HG03060 (cell line): ENCODE results near the gene SEPTIN8.

ENCODE experiments used
- ATAC-seq: cut with Tn5 transposase; IDR thresholded peaks from one replicate; pipeline ENCODE4 v1.9.1; 2021; ENCODE audit warnings: low read depth, moderate number of reproducible peaks; ENCODE audit not compliant: unreplicated experiment

The SEPTIN8 gene

DNA sequence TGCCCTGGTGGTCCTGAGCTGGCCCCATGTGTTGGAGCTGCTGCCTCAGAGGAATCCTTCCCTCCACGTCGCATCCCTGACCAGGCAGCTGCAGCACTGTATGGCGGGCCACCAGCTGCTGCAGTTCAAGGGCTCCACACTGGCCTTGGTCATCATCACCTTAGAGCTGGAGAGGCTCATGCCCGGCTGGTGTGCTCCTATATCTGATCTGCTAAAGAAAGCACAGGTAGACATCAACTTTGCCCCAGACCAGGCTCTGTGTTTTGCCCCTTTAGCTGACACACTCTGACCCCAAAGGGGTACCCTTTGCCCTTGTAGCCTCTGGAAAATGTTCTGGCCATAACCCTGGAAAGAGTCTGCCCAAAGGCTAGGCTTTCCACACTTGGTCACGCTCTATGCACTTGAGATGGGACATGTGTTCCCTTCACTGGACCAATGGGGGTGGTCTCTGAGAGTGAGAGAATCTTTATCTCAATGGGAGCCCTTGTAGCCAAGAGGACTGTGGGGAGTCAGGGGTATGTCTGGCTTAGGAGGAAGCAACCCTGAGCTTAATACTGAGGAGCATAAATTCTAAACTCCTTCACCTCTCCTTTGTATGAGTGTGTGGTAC, 25.0 kb downstream of the SEPTIN8 start:
- no peak for ATAC-seq

DNA sequence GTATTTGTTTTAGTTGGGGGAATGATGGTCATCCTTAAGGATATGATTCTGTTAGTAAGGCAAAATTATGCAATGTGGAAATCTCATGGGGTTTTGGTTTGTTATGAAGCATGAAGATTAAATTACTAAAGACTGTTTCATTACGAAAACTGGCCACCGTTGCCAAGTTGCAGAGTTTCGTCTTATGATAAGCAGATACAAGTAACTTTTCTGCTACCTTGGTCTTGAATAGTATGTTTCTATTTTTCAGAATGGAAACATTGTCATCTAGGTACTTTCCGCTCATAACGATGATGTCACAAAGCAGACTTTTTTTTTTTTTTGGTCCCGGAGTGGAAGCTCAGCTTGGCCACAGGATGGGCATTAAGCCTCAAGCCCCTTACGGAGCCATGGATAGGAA, 25.6 kb downstream of the SEPTIN8 start:
- ATAC-seq: peak; percentile 43

DNA sequence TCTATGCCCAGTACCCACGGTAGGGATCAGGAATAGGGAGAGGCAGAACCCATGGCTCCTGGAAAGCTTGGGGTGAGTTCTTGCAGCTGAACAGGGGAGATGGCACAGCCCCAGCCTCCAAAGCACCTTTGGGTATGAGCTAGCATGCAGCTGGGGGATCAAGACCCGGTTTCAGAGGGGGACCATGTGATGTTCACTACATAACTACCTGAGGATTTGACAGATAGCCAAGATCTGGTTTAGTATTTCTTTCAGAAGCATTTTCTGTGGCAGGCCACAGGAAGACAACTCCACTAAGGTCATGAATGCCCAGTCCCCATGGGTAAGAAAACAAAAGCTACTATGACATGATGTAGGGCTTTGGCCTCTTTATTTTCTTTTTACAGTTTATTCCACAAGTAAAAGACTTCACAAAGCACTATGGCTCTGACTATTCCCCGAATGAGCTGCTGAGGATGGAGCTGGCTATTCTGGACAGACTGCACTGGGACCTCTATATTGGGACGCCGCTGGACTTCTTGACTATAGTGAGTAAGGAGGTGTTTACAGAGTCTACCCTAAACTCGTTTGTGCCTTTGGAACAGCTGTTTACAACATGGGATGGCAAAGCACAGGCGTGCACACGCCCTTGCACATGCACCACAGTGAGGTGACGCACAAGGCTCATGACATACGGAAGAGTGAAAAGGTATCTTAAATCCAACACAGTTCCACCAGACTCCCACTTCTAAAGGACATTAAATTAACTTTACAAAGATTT, 26.4 kb downstream of the SEPTIN8 start:
- no peak for ATAC-seq

DNA sequence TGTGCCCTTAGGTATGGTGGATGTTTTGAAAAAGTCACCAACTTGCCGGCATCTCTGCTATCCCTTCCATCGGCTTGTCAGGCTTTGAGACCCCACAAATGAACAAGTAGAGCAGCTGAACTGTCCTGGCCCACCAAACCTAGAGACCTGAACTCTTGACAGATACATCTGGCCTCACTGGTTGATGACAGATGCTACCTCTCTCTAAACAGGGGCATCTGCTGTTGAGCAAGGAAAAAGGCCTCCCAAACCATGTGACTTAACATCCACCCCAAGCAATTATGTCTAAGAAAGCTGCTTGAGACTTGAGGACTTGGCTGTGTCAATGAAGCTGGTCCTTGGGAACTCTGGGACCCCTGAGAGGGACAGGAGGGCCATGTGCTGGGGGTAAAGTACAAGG, 27.5 kb downstream of the SEPTIN8 start:
- ATAC-seq: no peak

DNA sequence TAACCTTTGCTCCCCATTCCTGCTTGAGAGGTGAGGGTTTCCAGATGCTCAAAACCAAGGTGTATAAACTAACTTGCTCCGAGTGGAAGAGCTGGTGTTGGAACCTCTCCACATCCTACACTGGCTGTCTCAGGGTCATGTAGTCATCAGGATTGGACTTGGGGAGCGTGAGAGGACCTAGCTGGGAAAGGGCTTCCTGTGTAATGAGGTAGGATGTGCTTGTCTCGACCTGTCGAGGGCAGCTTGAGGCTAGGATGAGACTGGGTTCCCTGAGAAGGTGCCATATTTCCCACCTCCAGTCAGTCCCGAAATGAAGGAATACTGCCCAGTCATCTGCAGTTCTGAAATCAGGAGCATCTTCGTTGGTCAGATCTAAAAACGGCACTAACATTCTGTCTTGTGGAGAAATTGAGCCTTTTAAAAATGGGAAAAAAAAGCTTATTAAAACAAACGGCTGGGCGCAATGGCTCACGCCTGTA, 28.5 kb downstream of the SEPTIN8 start:
- no peak for ATAC-seq

DNA sequence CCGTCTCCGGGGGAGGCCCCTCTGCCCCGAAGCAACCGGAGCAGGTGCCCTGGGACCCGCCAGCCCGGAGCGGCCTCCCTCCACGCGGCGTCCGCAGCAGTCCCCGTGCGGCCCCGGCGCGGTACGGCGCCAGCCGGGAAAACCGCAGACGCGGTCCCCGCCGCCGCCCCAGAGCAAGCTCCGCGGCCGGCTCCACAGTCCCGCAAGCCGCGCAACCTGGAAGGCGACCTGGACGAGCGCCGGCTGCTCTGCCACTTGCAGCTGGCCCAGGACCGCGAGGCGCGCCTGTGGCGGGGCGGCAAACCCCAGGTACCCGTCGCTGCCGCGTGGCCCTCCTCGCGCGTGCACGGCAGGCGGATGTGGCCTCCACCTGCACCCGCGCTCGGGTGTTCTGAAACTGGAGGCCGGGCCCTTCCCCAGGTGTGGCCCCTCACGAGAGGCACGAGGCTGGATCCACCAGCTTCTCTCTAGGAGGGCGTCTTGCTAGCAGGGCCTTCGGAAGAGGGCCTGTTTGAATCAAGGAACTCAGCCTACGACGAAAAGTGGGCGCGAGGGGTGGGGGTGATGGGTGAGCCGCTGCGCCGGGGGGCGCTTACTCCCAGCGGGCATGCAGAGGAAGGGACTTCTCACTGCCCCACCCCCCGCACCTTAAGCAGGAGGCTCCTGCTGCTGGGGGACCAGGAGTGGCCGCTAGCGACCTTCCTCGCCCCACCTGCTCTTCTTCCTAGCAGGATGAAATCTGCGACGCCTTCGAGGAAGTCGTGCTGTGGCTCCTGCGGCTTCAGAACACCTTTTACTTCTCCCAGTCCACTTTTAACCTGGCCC, 29.2 kb downstream of the SEPTIN8 start:
- no peak for ATAC-seq

DNA sequence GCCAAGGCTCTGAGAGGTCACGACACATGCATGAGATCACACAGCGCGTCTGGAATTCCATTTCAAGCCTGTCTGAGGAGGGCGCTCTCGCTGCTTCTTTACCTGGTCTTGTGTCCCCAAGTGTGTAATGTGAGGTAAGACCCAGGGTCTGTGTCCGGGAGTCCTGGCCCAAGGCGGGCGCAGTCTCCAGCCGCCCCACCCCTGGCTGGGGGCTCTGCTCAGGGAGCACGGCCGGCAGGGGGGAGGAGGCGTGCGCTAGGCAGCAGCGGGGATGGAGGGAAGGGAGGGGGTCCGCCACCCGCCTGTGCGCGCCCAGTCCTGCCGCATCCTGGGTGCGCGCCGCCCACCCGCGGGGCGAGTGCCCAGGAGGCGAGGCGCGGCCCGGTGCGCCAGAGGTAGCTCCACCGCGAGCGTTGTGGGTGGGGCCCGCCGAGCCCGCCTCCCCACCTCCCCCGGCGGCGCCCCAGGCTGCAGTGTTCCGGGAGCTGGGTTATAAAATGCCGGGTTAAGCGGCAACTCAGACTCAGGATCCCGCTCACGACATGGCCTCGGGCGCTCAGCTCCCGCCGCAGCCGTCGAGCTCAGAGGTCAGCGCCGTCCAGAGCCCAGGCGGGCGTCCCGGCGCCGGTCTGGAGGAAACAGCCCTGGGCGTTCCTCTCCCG, 30.0 kb downstream of the SEPTIN8 start, which contains the start of gene CCNI2:
TSS of gene CCNI2 (plus strand) at position 473 of the 662 bp plus-strand sequence. CDS start at position 543, 70 bp downstream.
- ATAC-seq: no peak

DNA sequence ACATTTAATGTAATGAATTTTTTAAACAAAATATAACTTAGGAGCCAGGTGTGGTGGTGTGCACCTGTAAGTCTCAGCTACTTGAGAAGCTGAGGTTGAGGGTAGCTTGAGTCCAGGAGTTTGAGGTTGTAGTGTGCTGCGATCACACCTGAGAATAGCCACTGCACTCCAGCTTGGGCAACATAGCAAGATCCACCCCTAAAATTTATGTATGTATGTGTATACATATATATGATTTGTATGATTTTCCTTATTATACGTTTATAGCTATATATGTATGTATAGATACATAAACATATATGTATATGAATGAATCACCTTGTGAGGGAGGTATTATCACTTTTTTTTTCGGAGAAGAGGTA, 30.5 kb downstream of the SEPTIN8 start:
- ATAC-seq: no peak

DNA sequence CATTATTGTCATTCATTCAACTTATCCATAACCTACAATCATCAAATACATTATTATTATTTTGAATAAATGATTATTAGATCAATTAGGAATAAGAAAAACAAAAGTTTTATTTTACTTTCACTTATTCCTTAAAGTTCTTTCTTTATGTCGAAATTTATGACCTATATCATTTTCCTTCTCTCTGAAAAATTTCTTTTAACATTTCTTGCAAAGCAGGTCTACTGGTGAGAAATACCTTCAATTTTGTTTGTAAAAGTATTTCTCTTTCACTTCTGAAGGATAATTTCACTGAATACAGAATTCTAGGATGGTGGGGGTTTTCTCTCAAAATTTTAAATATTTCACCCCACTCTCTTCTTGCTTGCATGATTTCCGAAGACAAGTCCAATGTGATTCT, 32.4 kb downstream of the SEPTIN8 start:
- no peak for ATAC-seq

DNA sequence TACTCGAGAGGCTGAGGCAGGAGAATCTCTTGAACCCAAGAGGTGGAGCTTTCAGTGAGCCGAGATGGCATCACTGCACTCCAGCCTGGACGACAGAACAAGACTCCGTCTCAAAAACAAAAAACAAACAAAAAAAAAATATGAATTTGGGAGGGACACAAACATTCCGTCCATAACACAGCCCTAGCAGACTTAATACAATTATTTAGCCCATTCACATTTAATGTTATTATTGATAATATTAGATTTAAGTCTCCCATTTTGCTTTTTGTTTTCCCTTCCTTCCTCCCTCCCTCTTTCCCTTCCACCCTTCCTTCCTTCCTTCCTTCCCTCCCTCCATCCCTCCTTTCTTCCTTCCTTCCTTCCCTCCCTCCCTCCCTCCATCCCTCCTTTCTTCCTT, 34.4 kb downstream of the SEPTIN8 start:
- ATAC-seq: no peak

DNA sequence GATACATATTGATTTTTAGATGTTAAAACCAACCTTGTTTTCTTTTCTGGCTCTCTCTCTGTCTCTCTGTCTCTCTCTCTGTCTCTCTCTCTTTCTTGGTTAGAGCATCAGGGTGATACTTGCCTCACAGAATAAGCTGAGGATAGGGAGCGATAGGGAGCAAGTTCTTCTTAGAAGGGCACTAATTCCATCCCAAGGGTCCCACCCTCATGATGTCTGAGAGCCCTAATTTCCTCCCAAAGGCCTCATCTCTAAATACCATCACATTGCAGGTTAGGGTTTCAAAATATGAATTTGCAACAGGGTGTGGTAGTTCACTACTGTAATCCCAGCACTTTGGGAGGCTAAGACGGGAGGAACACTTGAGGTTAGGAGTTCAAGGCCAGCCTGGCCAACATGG, 34.9 kb downstream of the SEPTIN8 start:
- ATAC-seq: no peak

DNA sequence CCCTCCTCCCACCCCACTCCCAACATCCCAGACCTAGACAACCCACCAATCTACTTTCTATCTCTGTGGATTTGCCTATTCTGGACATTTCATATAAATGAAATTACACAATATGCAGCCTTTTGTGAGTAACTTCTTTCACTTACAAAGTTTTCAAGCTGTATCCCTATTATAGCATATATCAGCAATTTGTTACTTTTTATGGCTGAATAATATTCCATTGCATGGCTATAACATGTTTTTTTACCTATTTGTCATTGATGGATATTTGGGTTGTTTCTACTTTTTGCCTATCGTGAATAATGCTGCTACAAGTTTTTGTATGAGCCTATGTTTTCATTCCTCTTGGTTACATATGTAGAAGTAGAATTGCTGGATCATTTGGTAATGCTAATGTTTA, 37.8 kb downstream of the SEPTIN8 start:
- ATAC-seq: no peak

DNA sequence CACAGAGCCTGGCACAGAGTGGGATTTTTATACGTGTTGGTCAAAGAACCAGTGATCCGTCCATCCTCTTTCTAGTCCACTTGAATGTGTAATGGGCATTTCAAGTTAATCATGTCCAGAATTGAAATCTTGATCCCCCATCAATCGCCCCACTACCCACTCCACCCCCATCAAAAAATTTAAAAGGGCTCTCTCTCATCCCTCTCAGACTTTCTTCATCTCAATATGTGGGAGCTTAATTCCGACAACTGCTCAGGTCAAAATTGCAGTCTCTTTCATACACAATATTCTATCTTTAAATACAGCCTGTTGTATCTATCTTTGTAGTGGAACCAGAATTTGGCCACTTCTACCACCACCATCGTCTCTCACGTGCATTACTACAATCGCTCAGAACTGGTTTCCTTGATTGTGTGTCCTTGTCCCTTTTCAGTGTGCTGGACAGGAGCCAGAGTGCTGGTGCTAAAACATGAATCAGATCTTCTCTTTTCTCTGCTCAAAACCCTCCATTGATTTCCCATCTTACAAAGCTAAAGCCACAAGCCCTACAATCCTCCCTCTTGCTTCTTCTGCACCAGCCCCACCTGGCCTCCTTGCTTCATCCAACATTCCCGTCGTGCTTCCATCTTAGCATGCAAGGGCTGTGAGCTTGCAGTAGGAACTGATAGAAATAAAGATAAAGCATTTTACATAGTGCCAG, 38.9 kb downstream of the SEPTIN8 start:
- ATAC-seq: no peak

DNA sequence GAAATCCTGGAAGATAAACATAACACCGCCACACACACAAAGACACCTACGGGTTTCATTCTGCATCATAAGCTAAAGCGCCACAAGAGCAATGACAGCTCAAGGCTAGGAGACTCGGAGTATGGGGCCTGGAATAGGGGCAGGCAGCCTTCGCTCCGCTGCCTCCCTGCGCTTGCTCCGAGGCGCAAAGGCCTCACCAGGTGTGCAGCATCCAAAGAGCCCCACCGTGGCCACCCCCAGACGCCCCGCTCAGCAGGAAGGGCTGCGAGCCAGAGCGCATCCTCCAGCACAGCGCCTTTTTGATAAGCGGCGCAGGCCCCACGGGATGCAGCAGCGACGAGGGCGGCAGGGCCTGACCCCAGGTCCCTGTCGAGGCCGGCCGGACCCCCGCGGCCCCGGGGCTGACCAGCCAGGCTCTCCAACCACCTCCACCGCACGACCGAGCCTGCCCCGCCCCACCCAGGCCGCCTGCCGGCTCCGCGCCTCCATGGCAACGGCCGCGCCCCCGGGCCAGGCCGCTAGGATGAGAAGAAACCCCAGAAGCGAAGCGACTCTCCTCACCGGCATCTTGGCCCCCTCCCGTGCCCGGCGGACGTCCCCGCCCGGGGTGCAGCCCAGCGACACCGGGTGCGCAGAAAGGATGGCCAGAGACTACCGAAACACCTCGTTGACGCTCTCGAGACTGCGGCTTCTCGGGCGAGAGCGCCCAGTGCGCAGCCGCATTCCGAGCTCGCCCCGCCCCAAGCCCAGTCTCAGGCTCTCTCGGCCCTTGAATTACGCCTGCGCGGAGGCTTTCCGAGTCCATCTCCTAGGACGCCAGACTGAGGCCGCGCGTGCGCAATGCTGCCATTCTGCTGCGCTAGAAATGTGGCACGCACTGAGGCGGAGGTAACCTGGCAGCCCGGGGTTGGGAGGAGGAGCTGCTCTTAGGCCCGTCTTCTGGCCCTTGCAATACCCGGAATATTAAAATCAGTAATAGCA, 39.9 kb downstream of the SEPTIN8 start, which contains the start of gene KIF3A:
TSS of gene KIF3A (minus strand) at position 694 of the 981 bp plus-strand sequence. CDS start at position 567, 127 bp downstream.
- peak; percentile 80 for ATAC-seq

DNA sequence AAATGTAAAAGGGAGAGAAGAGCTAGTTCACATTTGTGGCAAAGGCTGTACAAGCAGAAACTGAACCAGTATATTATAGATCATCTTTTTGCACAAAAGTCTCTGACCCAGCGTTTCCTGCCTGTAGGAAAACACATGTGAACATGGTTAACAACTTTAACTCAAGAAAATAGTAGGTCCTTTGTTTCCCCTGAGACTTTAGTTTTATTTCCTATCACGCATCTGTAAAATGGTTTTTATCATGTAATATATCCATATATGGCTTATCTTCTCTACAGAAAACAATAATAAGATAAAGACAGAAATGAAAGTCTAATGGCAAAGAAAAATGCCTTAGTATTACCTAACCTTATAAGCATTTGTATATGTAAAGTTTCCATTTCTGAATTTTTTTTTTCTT, 42.4 kb downstream of the SEPTIN8 start:
- ATAC-seq: no peak

DNA sequence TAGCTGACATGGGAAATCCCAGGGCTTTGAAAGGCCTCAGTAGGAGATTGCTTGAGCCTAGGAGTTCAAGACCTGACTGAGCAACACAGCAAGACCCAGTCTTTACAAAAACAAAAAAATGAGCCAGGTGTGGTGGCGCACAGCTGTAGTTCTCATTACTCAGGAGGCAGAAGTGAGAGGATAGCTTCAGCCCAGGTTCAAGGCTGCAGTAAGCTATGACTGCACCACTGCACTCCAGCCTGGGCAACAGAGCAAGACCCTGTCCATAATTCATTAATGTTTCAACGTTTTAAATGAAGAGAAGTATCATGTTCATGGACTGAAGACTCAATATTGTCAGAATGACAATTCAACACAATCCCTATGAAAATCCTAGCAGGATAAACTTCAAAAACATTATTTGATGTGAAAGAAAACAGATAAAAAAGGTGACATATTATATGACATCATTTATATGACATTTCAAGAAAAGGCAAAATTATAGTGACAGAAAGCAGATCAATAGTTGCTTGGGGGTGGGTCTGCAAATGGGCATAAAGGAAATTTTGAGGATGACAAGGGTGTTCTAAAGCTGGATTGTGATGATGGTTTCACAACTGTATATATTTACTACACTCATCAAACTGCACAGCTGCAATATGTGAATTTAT, 43.4 kb downstream of the SEPTIN8 start:
- ATAC-seq: no peak

DNA sequence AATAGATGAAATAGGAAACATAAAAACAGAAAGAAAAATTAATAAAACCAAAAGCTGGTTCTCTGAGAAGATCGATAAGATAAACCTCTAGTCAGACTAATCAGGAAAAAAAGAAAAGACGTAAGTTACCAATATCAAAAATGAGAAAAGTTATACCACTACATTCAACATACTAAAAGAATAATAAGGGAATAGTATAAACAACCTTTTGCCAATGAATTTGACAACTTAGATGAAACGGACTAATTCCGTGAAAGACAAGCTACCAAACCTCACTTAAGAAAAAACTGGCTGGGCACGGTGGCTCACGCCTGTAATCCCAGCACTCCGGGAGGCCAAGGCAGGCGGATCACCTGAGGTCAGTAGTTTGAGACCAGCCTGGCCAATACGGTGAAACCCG, 47.1 kb downstream of the SEPTIN8 start:
- ATAC-seq: no peak

DNA sequence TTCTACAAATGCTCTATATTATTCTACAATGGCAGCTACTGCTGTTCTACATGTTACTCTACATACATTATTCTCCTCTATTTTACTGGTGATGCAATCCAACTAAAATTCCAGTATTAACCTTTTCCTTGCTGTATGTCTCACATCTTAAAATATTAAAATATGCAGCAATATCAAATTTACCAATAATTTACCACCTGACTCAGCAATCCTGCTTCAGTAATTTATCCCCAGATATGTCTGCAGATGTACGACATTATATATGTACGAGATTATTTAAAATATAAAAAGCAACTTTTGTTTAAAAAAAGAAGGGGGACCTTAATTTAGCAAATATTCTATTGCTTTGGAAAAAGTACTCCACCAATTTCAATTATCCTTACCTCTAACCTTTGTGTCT, 51.3 kb downstream of the SEPTIN8 start:
- ATAC-seq: no peak
